Activated gamma-delta T cell treated with Interleukin-2 at 50 U/mL for 16 hours (primary cell): Measurements from ENCODE around the gene ORM2.

Experiments
- DNase-seq: peaks from one replicate; pipeline ENCODE4 v3.0.0-alpha.2; 2020

Gene ORM2

GRCh38 chr9:114371973-114372917, 42.6 kb downstream of the ORM2 start:
- peak; percentile 58 for DNase-seq

GRCh38 chr9:114372921-114373448, 43.3 kb downstream of the ORM2 start:
- peak; percentile 88 for DNase-seq

- DNase-seq, result no peak
Measured at GRCh38 chr9:114373960-114374730, 44.5 kb downstream of the ORM2 start.

DNA sequence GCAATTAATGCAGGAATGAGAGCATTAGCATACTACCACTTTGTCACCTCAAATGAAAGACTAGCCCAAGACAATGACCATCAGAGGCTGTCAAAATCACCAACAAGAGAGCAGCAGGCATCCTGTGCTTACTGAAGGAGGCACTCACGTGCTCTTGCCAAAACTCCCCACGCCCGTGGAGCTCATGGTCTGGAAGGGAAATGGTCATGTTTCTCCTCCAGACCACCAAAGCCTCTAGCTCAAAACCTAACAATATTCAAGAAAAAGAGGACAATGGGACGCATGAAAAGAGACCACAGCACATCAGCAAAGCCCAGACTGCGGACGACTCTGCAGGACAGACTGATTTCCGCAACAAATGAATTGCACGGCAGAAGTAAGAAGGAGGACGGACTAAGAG, 45.3 kb downstream of the ORM2 start:
- no peak for DNase-seq

- no peak for DNase-seq
Measured at GRCh38 chr9:114375386-114376175, 45.9 kb downstream of the ORM2 start.

DNA sequence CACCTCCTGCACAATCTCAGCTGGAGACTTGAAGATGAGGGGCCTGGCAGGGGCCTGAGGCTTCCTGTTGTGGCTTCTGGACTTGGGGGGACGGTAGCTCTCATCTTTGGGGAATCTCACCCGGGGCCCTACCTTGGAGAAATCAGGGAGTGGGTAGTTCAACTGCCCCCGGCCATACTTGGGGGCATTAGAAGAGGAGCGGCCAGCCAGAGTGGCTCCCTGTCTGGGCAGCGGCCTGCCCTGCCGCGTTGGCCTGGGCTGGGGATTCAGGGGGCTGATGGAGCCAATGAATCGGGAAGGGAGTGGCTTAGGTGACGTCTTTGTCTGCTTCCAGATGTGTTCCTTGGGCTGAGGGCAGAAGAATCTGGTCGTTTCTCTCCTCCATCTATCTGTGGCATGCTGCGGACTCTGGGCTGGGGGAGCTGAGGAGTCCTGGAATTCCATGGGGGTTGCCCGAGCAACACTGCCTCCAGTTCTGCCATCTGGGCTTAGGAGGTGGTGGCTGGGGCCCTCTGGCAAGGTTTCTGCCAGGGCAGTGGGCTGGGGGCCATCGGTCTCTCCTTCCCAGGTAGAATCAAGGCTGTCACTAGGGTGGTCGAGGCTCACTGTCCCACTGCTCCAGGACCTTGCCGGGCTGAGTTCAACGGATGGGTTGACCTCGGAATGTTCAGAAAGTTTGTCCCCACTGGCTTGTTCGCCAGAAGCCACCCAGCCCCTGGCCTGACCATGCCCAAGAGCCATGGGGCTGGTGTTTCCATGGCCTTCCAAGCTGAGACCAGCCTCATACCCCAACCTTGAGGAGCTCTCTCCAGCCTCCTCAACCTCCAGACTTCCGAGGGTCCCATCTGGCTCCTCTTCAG, 47.1 kb downstream of the ORM2 start:
- no peak for DNase-seq

- DNase-seq, result no peak
Measured at GRCh38 chr9:114378016-114378415, 48.3 kb downstream of the ORM2 start.

- DNase-seq, result no peak
Measured at GRCh38 chr9:114378883-114379282, 49.2 kb downstream of the ORM2 start.
